ENCODE measurements around the gene SUSD6. TPM values are rescaled to one million over a fixed set of nuclear protein-coding genes. Genes with fewer than 3 reads are reported as not detected.

SUSD6 gene
- total RNA-seq, 1 experiment from 2014 or later: 1.1 TPM

GRCh38 chr14:69701857-69702256 is 90.5 kb downstream of the SUSD6 start:
- Histone ChIP-seq H3K27me3 (ENCODE audit: control insufficient read depth, insufficient read depth, low read length) (no peaks in the 10 kb centered on the region), H3K36me3 (replicated peaks; ENCODE audit: control insufficient read depth, insufficient read depth, low read length) (no peaks in the 10 kb centered on the region), H3K4me3 (ENCODE audit: insufficient read depth, low read depth, low read length) (no peak overlapping the region)
- no peak for DNase-seq

- no peak overlapping the region for H3K4me3 ChIP-seq (ENCODE audit: insufficient read depth, low read depth, low read length)
- H3K36me3 ChIP-seq (replicated peaks; ENCODE audit: control insufficient read depth, insufficient read depth, low read length): no peaks in the 10 kb centered on the region
- no peaks in the 10 kb centered on the region for H3K27me3 ChIP-seq (ENCODE audit: control insufficient read depth, insufficient read depth, low read length)
- no peak for DNase-seq
Measured at GRCh38 chr14:69703047-69704039, 91.9 kb downstream of the SUSD6 start.

GRCh38 chr14:69704319-69704718 is 92.9 kb downstream of the SUSD6 start:
- H3K27me3 ChIP-seq (ENCODE audit: control insufficient read depth, insufficient read depth, low read length): no peaks in the 10 kb centered on the region
- H3K36me3 ChIP-seq (replicated peaks; ENCODE audit: control insufficient read depth, insufficient read depth, low read length): no peaks in the 10 kb centered on the region
- DNase-seq: no peak
- no peak overlapping the region for H3K4me3 ChIP-seq (ENCODE audit: insufficient read depth, low read depth, low read length)

GRCh38 chr14:69705706-69706105 is 94.3 kb downstream of the SUSD6 start:
- no peak for DNase-seq
- H3K27me3 ChIP-seq (ENCODE audit: control insufficient read depth, insufficient read depth, low read length): no peaks in the 10 kb centered on the region
- no peaks in the 10 kb centered on the region for H3K36me3 ChIP-seq (replicated peaks; ENCODE audit: control insufficient read depth, insufficient read depth, low read length)
- H3K4me3 ChIP-seq (ENCODE audit: insufficient read depth, low read depth, low read length): no peak overlapping the region

GRCh38 chr14:69708049-69708448 is 96.7 kb downstream of the SUSD6 start:
- Histone ChIP-seq H3K27me3 (ENCODE audit: control insufficient read depth, insufficient read depth, low read length) (no peaks in the 10 kb centered on the region), H3K4me3 (ENCODE audit: insufficient read depth, low read depth, low read length) (no peak overlapping the region), H3K36me3 (replicated peaks; ENCODE audit: control insufficient read depth, insufficient read depth, low read length) (no peaks in the 10 kb centered on the region)
- no peak for DNase-seq

- Histone ChIP-seq H3K27me3 (ENCODE audit: control insufficient read depth, insufficient read depth, low read length) (no peaks in the 10 kb centered on the region), H3K36me3 (replicated peaks; ENCODE audit: control insufficient read depth, insufficient read depth, low read length) (no peaks in the 10 kb centered on the region), H3K4me3 (ENCODE audit: insufficient read depth, low read depth, low read length) (no peak overlapping the region)
- DNase-seq: peak; percentile 74
Measured at GRCh38 chr14:69708586-69709560, 97.5 kb downstream of the SUSD6 start.

- no peak overlapping the region for H3K4me3 ChIP-seq (ENCODE audit: insufficient read depth, low read depth, low read length)
Measured at GRCh38 chr14:69710378-69710777, 99.0 kb downstream of the SUSD6 start.

GRCh38 chr14:69711065-69711464 is 99.7 kb downstream of the SUSD6 start:
- Histone ChIP-seq H3K27me3 (ENCODE audit: control insufficient read depth, insufficient read depth, low read length) (no peaks in the 10 kb centered on the region), H3K4me3 (ENCODE audit: insufficient read depth, low read depth, low read length) (no peak overlapping the region), H3K36me3 (replicated peaks; ENCODE audit: control insufficient read depth, insufficient read depth, low read length) (no peaks in the 10 kb centered on the region)
- no peak for DNase-seq

More at GRCh38 chr14:69710378-69710777, 99.0 kb downstream of the SUSD6 start:
- H3K36me3 ChIP-seq (replicated peaks; ENCODE audit: control insufficient read depth, insufficient read depth, low read length): no peaks in the 10 kb centered on the region
- H3K27me3 ChIP-seq (ENCODE audit: control insufficient read depth, insufficient read depth, low read length): no peaks in the 10 kb centered on the region
- no peak for DNase-seq

- H3K4me3 ChIP-seq (ENCODE audit: insufficient read depth, low read depth, low read length): no peak overlapping the region
- no peak for DNase-seq
- H3K36me3 ChIP-seq (replicated peaks; ENCODE audit: control insufficient read depth, insufficient read depth, low read length): no peaks in the 10 kb centered on the region
- no peaks in the 10 kb centered on the region for H3K27me3 ChIP-seq (ENCODE audit: control insufficient read depth, insufficient read depth, low read length)
Measured at GRCh38 chr14:69711477-69711876, 100.1 kb downstream of the SUSD6 start.

GRCh38 chr14:69711881-69712560 is 100.6 kb downstream of the SUSD6 start:
- no peaks in the 10 kb centered on the region for H3K27me3 ChIP-seq (ENCODE audit: control insufficient read depth, insufficient read depth, low read length)
- H3K4me3 ChIP-seq (ENCODE audit: insufficient read depth, low read depth, low read length): no peak overlapping the region
- peak; percentile 35 for DNase-seq
- H3K36me3 ChIP-seq (replicated peaks; ENCODE audit: control insufficient read depth, insufficient read depth, low read length): no peaks in the 10 kb centered on the region

- Histone ChIP-seq H3K4me3 (ENCODE audit: insufficient read depth, low read depth, low read length) (no peak overlapping the region), H3K36me3 (replicated peaks; ENCODE audit: control insufficient read depth, insufficient read depth, low read length) (no peaks in the 10 kb centered on the region), H3K27me3 (ENCODE audit: control insufficient read depth, insufficient read depth, low read length) (no peaks in the 10 kb centered on the region)
- DNase-seq: peak; percentile 61
Measured at GRCh38 chr14:69712599-69713088, 101.2 kb downstream of the SUSD6 start.

GRCh38 chr14:69713209-69713781 is 101.9 kb downstream of the SUSD6 start:
- peak; percentile 80 for DNase-seq
- no peaks in the 10 kb centered on the region for H3K36me3 ChIP-seq (replicated peaks; ENCODE audit: control insufficient read depth, insufficient read depth, low read length)
- H3K27me3 ChIP-seq (ENCODE audit: control insufficient read depth, insufficient read depth, low read length): no peaks in the 10 kb centered on the region
- no peak overlapping the region for H3K4me3 ChIP-seq (ENCODE audit: insufficient read depth, low read depth, low read length)

- Histone ChIP-seq H3K36me3 (replicated peaks; ENCODE audit: control insufficient read depth, insufficient read depth, low read length) (no peaks in the 10 kb centered on the region), H3K4me3 (ENCODE audit: insufficient read depth, low read depth, low read length) (no peak overlapping the region), H3K27me3 (ENCODE audit: control insufficient read depth, insufficient read depth, low read length) (no peaks in the 10 kb centered on the region)
- DNase-seq: no peak
Measured at GRCh38 chr14:69713993-69714679, 102.7 kb downstream of the SUSD6 start.
